GM21619 (cell line): ENCODE measurements around the gene BRDT.

Source experiments
- ATAC-seq: cut with Tn5 transposase; IDR thresholded peaks from one replicate; pipeline ENCODE4 v1.9.1; 2021; ENCODE audit not compliant: unreplicated experiment

BRDT gene

DNA sequence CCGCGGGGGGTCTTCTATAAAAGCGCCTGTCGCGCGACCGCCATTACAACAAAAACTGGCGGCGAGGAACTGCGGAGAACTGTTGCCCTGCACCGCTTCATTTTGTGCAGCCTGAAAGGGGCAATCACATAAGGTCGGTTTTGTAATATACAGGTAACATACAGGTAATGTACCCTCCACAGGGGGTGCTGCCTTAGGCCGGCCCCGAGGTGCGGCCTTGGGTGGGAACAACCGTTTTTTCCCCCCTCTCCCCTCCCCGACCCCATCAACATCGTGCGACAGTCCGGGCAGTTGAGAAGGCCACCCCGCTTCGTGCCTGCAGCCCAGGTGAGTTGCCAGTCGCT, at the start of gene BRDT:
Gene BRDT (plus strand): TSS at position 46 of the 344 bp plus-strand sequence. CDS start 13,354 bp downstream, outside the sequence.
- ATAC-seq, result no peak

DNA sequence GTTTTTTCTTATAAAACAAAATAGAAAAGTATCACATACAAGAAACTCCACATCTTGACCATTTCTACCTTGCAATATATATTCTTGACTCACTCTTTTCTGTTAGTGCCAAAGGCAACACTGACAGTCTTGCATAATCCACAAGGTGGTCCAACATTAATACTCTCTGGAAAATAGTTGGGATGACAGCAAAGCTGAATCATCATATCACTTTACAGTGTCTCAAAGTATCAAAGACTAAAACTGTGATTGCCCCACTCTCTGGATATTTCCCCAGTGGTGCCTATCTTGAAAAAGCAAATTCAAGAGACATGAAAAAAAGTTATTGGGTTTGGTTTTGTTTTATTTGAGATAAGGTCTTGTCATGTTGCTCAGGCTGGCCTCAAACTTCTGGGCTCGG, 48.6 kb upstream of the BRDT start:
- ATAC-seq, result no peak

GRCh38 chr1:91901231-91901630, 48.0 kb upstream of the BRDT start:
- no peak for ATAC-seq

DNA sequence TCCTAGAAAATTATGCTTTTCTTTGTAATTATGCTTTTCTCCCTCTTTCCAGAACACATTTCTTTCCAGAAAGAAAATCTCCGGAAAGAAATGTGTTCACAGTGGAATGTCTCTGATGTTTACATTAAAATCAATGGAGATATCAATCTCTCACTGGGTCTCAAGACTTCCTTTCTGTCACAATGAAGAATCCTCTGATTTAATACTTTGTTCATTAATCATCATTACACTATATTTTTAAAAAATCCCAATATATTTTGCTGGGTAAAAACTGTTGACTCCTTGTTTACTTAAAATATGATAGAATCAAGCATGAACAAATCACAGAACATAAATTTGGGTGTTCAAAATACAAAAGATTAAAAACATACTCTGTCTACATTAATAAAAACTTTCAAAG, 36.9 kb upstream of the BRDT start:
- no peak for ATAC-seq

GRCh38 chr1:91913018-91913417, 36.2 kb upstream of the BRDT start:
- ATAC-seq, result no peak

GRCh38 chr1:91916046-91916445, 33.2 kb upstream of the BRDT start:
- ATAC-seq, result no peak

DNA sequence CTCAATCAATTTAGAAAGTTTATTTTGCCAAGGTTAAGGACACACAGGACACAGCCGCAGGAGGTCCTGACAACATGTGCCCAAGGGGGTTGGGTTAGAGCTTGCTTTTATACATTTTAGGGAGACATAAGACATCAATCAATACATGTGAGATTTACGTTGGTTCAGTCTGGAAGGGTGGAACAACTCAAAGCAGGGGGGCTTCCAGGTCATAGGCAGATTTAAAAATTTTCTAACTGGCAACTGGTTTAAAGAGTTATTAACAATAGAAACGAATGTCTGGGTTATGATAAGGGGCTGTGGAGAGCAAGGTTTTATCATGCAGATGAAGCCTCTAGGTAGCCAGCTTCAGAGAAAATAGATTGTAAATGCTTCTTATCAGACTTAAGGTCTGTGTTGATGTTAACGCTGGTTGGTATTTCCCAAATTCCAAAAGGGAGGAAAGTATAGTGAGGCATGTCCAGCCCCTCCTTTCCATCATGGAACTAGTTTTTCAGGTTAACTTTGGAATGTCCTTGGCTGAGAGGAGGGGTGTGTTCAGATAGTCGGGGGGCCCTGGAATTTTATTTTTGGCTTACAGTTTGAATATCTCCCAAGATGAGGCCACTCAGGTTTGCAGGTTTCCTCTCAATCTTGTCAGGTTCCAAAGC, 32.3 kb upstream of the BRDT start:
- no peak for ATAC-seq

GRCh38 chr1:91919962-91920361, 29.2 kb upstream of the BRDT start:
- ATAC-seq, result no peak

DNA sequence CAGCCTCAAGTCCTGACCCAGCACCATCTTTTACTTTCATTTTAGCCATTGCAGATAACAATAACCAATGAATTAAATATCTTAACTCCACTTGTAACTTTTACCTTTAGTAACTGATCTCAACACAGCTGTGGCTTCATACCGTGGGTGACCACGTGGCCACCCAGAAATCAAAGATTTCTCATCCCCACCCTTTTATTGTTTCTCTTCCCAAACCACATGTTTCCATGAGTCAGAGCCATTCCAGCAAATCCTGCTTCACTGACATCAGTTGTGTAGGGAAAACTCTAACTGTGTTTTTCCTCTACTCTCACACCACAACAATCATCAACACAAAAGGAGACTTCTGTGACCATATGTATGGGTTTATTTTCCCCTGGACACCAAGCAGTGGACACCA, 25.1 kb upstream of the BRDT start:
- ATAC-seq, result no peak

GRCh38 chr1:91925644-91926435, 23.4 kb upstream of the BRDT start:
- no peak for ATAC-seq

- ATAC-seq, result no peak
Measured at GRCh38 chr1:91928026-91928425, 21.2 kb upstream of the BRDT start.

- no peak for ATAC-seq
Measured at GRCh38 chr1:91929250-91929649, 20.0 kb upstream of the BRDT start.

GRCh38 chr1:91937613-91938012, 11.6 kb upstream of the BRDT start:
- ATAC-seq, result no peak

DNA sequence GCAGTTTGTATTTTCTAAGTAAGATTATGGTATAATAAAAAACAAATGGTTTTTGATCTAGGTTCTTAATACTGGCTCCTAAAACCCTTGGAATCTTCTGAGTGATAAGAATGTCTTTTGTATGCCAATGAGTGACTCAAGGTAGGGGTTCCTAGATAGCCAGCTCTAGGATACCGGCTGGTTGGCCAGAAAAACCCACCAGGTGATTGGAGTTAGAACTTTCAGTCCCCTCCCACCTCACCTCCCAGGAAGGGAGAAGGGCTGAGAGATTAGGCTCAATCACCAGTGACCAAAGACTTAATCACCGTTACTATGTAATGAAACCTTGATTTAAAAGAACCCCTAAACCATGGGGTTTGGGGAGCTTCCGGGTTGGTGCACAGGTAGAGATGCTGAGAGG, 8.7 kb upstream of the BRDT start:
- ATAC-seq, result no peak

GRCh38 chr1:91944087-91944486, 5.1 kb upstream of the BRDT start:
- ATAC-seq, result no peak

DNA sequence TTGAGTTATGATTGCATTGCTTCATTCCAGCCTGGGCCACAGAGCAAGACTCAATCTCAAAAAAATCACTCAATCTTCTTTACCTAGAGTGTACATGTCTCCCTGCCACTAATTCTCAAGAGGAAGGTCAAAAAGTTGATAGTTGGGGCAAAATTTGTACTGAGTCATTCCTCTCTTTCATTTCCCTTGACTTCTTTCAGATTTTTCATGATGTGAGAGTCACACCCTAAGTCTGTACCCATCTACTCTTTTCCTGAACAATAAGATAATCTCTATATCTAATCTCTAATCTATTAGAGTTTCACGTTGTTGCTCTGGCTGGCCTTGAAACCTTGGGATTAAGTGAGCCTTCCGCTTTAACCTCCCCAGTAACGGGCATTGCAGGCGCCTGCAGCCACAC, 1.1 kb upstream of the BRDT start:
- no peak for ATAC-seq

DNA sequence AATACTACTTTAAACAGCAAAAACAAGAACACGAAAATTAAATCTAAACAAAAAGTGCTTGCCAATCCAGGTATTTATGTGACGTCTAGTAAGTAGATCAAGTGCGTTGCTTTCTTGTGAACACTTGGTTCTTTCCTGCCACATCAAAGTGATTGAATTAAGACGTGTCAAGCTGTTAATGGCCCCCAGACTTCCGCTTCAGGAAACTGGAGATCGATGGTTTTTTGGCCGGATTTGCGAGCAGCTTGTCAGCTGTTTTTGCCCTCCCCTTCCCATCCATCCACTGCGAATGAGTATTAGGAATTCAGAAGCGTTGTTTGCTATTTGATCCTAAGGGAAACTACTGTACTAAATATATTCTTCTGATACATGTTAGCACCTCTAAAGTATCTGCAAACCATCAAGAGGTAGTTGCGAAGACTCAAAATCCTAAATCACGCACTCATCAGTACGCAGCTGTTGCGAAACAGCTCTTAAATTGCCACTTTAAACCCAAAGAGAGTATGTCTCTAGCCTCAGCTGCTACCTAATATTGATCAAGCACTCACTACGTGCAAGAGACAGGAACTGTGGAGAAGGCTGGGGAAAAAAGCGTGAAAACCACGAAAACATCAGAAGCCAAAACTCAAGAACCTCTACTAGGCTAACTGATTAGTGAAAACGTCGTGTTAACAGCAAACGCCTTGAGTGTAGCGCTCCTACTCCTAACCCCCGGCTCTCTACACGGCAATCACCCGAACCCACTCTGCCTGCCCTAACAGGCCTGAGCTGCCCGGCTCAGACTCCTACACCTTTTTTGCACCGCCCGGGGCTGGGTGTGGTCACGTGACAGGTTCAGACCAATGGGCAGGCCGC, 473 bp upstream of the BRDT start:
- no peak for ATAC-seq

GRCh38 chr1:91952187-91952586, 3.0 kb downstream of the BRDT start:
- no peak for ATAC-seq

DNA sequence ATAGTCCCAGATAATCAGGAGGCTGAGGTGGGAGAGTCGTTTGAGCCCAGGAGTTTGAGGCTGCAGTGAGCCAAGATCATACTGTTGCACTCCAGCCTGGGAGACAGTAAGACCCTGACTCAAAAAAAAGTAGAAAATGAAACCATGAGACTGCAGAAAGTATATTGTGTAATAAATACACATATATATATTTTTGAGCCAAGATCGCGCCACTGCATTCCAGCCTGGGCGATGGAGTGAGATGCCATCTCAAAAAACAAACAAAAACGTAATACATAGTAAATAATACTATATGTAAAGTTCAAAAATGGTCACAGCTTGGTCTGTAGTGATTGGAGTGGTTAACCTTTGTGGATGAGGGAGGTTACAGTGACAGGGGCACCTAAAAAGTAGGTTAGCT, 9.7 kb downstream of the BRDT start:
- ATAC-seq, result no peak

- ATAC-seq, result no peak
Measured at GRCh38 chr1:91968334-91968733, 19.1 kb downstream of the BRDT start.

DNA sequence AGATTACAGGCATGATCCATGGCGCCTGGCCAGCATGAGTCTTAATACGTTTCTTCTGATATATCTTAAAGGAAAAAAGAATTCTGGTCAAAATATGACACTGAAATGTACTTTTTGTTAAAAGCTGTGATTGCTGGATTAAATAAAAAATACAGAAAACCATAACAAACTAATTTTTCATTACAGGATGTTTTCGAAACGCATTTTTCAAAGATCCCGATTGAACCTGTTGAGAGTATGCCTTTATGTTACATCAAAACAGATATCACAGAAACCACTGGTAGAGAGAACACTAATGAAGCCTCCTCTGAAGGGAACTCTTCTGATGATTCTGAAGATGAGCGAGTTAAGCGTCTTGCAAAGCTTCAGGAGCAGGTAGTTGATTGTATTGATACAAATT, 30.2 kb downstream of the BRDT start:
- no peak for ATAC-seq

DNA sequence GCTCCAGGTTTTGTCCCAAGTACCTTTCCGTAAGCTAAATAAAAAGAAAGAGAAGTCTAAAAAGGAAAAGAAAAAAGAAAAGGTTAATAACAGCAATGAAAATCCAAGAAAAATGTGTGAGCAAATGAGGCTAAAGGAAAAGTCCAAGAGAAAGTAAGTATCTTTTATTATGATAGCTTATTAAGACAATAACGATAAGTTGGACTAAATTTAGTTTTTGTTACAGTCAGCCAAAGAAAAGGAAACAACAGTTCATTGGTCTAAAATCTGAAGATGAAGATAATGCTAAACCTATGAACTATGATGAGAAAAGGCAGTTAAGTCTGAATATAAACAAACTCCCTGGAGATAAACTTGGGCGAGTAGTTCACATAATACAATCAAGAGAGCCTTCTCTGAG, 31.5 kb downstream of the BRDT start:
- no peak for ATAC-seq
